HG02763 (cell line): Measurements from ENCODE around the gene BGN.

Experiments
- ATAC-seq: cut with Tn5 transposase; IDR thresholded peaks from one replicate; pipeline ENCODE4 v1.9.1; 2021; ENCODE audit warnings: mild to moderate bottlenecking, moderate library complexity; ENCODE audit not compliant: unreplicated experiment

BGN gene

GRCh38 chrX:153494541-153495361 lies at the start of gene BGN:
BGN (plus strand) TSS chrX:153494980; CDS start chrX:153504632, 9,652 bp downstream.
- no peak for ATAC-seq

- no peak for ATAC-seq
Observed at GRCh38 chrX:153445106-153445855, 49.5 kb upstream of the BGN start.

GRCh38 chrX:153445856-153446635 lies 48.7 kb upstream of the BGN start, which contains the start of gene TREX2:
TREX2 (minus strand) TSS chrX:153446056; CDS start chrX:153445430, 626 bp downstream.
- ATAC-seq = no peak

- no peak for ATAC-seq
Observed at GRCh38 chrX:153446636-153446936, 48.2 kb upstream of the BGN start.

GRCh38 chrX:153446950-153447580 lies 47.7 kb upstream of the BGN start:
- no peak for ATAC-seq

- no peak for ATAC-seq
Observed at GRCh38 chrX:153447581-153447960, 47.2 kb upstream of the BGN start.

- ATAC-seq = no peak
Observed at GRCh38 chrX:153448556-153449367, 46.0 kb upstream of the BGN start.

- no peak for ATAC-seq
Observed at GRCh38 chrX:153449368-153450113, 45.2 kb upstream of the BGN start.

- no peak for ATAC-seq
Observed at GRCh38 chrX:153450114-153450948, 44.4 kb upstream of the BGN start.

GRCh38 chrX:153450949-153451277 lies 43.9 kb upstream of the BGN start:
- ATAC-seq = no peak

- no peak for ATAC-seq
Observed at GRCh38 chrX:153454901-153455550, 39.8 kb upstream of the BGN start.

GRCh38 chrX:153455571-153455970 lies 39.2 kb upstream of the BGN start:
- ATAC-seq = no peak

- no peak for ATAC-seq
Observed at GRCh38 chrX:153456161-153456560, 38.6 kb upstream of the BGN start.

- ATAC-seq = no peak
Observed at GRCh38 chrX:153456704-153457103, 38.1 kb upstream of the BGN start.

- ATAC-seq = no peak
Observed at GRCh38 chrX:153457136-153457825, 37.5 kb upstream of the BGN start.

- ATAC-seq = no peak
Observed at GRCh38 chrX:153457827-153458466, 36.8 kb upstream of the BGN start.

- ATAC-seq = no peak
Observed at GRCh38 chrX:153458476-153458875, 36.3 kb upstream of the BGN start.
